ENCODE measurements around the gene TSEN54.
A peak's percentile ranks its signal among the peaks of the same experiment; 100 is the strongest.

TSEN54 gene

GRCh38 chr17:75546181-75546580 lies 29.9 kb downstream of the TSEN54 start:
- Histone ChIP-seq H3K9me3 (ENCODE audit: severe bottlenecking) (no peaks in the 10 kb centered on the region), H3K4me1 (ENCODE audit: insufficient read depth, poor library complexity, severe bottlenecking) (peaks cover 15% of the 10 kb centered on the region), H3K27ac (ENCODE audit: poor library complexity, severe bottlenecking) (no peak overlapping the region), H3K27me3 (ENCODE audit: insufficient read depth, poor library complexity, severe bottlenecking) (no peaks in the 10 kb centered on the region), H3K4me3 (ENCODE audit: severe bottlenecking) (no peak overlapping the region), H3K36me3 (ENCODE audit: low read depth) (no peaks in the 10 kb centered on the region)
- DNase-seq (ENCODE audit: low spot score) (no peak), ATAC-seq (ENCODE audit: low read depth) (no peak)
- no peak for TF ChIP-seq CTCF (IDR thresholded peaks at IDR 0.05; ENCODE audit: poor library complexity, severe bottlenecking)

GRCh38 chr17:75547091-75547490 lies 30.8 kb downstream of the TSEN54 start:
- TF ChIP-seq CTCF (IDR thresholded peaks at IDR 0.05; ENCODE audit: poor library complexity, severe bottlenecking): no peak
- peaks cover 15% of the 10 kb centered on the region for H3K4me1 ChIP-seq (ENCODE audit: insufficient read depth, poor library complexity, severe bottlenecking)
- no peaks in the 10 kb centered on the region for H3K27me3 ChIP-seq (ENCODE audit: insufficient read depth, poor library complexity, severe bottlenecking)
- no peak for ATAC-seq (ENCODE audit: low read depth)
- no peak for DNase-seq (ENCODE audit: low spot score)
- no peak overlapping the region for H3K27ac ChIP-seq (ENCODE audit: poor library complexity, severe bottlenecking)
- no peaks in the 10 kb centered on the region for H3K9me3 ChIP-seq (ENCODE audit: severe bottlenecking)
- H3K4me3 ChIP-seq (ENCODE audit: severe bottlenecking): no peak overlapping the region
- H3K36me3 ChIP-seq (ENCODE audit: low read depth): no peaks in the 10 kb centered on the region

GRCh38 chr17:75548813-75549212 lies 32.5 kb downstream of the TSEN54 start:
- TF ChIP-seq CTCF (IDR thresholded peaks at IDR 0.05; ENCODE audit: poor library complexity, severe bottlenecking): no peak
- Histone ChIP-seq H3K4me1 (ENCODE audit: insufficient read depth, poor library complexity, severe bottlenecking) (peaks cover 15% of the 10 kb centered on the region), H3K36me3 (ENCODE audit: low read depth) (no peaks in the 10 kb centered on the region), H3K4me3 (ENCODE audit: severe bottlenecking) (no peak overlapping the region), H3K9me3 (ENCODE audit: severe bottlenecking) (no peaks in the 10 kb centered on the region), H3K27ac (ENCODE audit: poor library complexity, severe bottlenecking) (peak overlapping the region; percentile 64), H3K27me3 (ENCODE audit: insufficient read depth, poor library complexity, severe bottlenecking) (no peaks in the 10 kb centered on the region)
- no peak for ATAC-seq (ENCODE audit: low read depth)
- DNase-seq (ENCODE audit: low spot score): no peak

GRCh38 chr17:75549246-75550138 lies 33.2 kb downstream of the TSEN54 start:
- Histone ChIP-seq H3K9me3 (ENCODE audit: severe bottlenecking) (no peaks in the 10 kb centered on the region), H3K27me3 (ENCODE audit: insufficient read depth, poor library complexity, severe bottlenecking) (no peaks in the 10 kb centered on the region), H3K4me3 (ENCODE audit: severe bottlenecking) (no peak overlapping the region), H3K4me1 (ENCODE audit: insufficient read depth, poor library complexity, severe bottlenecking) (peaks cover 15% of the 10 kb centered on the region), H3K27ac (ENCODE audit: poor library complexity, severe bottlenecking) (peak overlapping the region; percentile 64), H3K36me3 (ENCODE audit: low read depth) (no peaks in the 10 kb centered on the region)
- ATAC-seq (ENCODE audit: low read depth): peak; percentile 86
- TF ChIP-seq CTCF (IDR thresholded peaks at IDR 0.05; ENCODE audit: poor library complexity, severe bottlenecking): no peak
- peak; percentile 75 for DNase-seq (ENCODE audit: low spot score)

- H3K36me3 ChIP-seq (ENCODE audit: low read depth): no peaks in the 10 kb centered on the region
- DNase-seq (ENCODE audit: low spot score) (no peak), ATAC-seq (ENCODE audit: low read depth) (peak; percentile 21)
- peaks cover 15% of the 10 kb centered on the region for H3K4me1 ChIP-seq (ENCODE audit: insufficient read depth, poor library complexity, severe bottlenecking)
- peak overlapping the region; percentile 64 for H3K27ac ChIP-seq (ENCODE audit: poor library complexity, severe bottlenecking)
- H3K27me3 ChIP-seq (ENCODE audit: insufficient read depth, poor library complexity, severe bottlenecking): no peaks in the 10 kb centered on the region
- H3K9me3 ChIP-seq (ENCODE audit: severe bottlenecking): no peaks in the 10 kb centered on the region
- H3K4me3 ChIP-seq (ENCODE audit: severe bottlenecking): no peak overlapping the region
- TF ChIP-seq CTCF (IDR thresholded peaks at IDR 0.05; ENCODE audit: poor library complexity, severe bottlenecking): no peak
These were observed 33.8 kb downstream of the TSEN54 start for GRCh38 chr17:75550139-75550465.
